Gastrocnemius medialis (tissue), 4 donors: ENCODE measurements around the gene CPEB1. TPM values are rescaled to one million over a fixed set of nuclear protein-coding genes. Genes with fewer than 3 reads are reported as not detected.

Experiments used
- ATAC-seq, 2 donors: fragments of 150-250 bp; one replicate each; pipeline ENCODE4 v1.9.1; 2016
- DNase-seq, 2 donors: peaks; one replicate each; pipeline ENCODE4 v3.0.0-alpha.2; 2019
- H3K27ac ChIP-seq, 4 donors: fragments of 200-600 bp; sonication (generic); 1 replicate in 1 of 4; 2 replicates in 3 of 4; pipeline ENCODE4 v1.5.1; 2016 to 2018; ENCODE audit warnings: mild to moderate bottlenecking in 2 of 4, moderate library complexity in 1 of 4
- H3K27me3 ChIP-seq, 3 donors: fragments of 200-600 bp; sonication (generic) in 2 of 3; 1 replicate in 1 of 3; 2 replicates in 2 of 3; pipeline versions ENCODE4 v1.5.1 to v1.6.0; 2016 to 2019; ENCODE audit warnings: mild to moderate bottlenecking in 1 of 3, moderate library complexity in 1 of 3
- H3K36me3 ChIP-seq, 2 donors: fragments of 200-600 bp; sonication (generic) in 1 of 2; one replicate each; pipeline ENCODE4 v1.5.1; 2017 to 2018
- H3K4me1 ChIP-seq, 2 donors: fragments of 200-600 bp; sonication (generic) in 1 of 2; one replicate each; pipeline ENCODE4 v1.5.1; 2016 to 2017; ENCODE audit warnings: mild to moderate bottlenecking in 2 of 2
- H3K4me3 ChIP-seq, 4 donors: fragments of 200-600 bp; sonication (generic) in 3 of 4; 1 replicate in 1 of 4; 2 replicates in 3 of 4; pipeline ENCODE4 v1.5.1; 2016 to 2019; ENCODE audit warnings: mild to moderate bottlenecking in 2 of 4
- H3K9me3 ChIP-seq, 3 donors: fragments of 200-600 bp; sonication (generic) in 2 of 3; 1 replicate in 1 of 3; 2 replicates in 2 of 3; pipeline ENCODE4 v1.5.1; 2016 to 2019
- CTCF ChIP-seq, 5 experiments: fragments of 450-650 bp in 3 of 5; fragments of 200-600 bp in 2 of 5; sonication (generic) in 2 of 5; IDR thresholded peaks in 4 of 5; conservative IDR thresholded peaks in 1 of 5; 1 replicate in 4 of 5; 2 replicates in 1 of 5; pipeline ENCODE4 v1.5.1; 2016 to 2019; ENCODE audit warnings: antibody characterized with exemption in 5 of 5, mild to moderate bottlenecking in 3 of 5, moderate library complexity in 3 of 5
- POLR2A ChIP-seq, 2 donors: fragments of 450-650 bp; IDR thresholded peaks; one replicate each; pipeline ENCODE4 v1.6.1; 2017; ENCODE audit warnings: antibody characterized with exemption in 2 of 2, mild to moderate bottlenecking in 2 of 2, moderate library complexity in 2 of 2
- in situ Hi-C, 4 donors: fragments of 200-750 bp; cut with MboI; loops; one replicate each; pipeline versions ENCODE4 v1.15.0 to v1.8.0; 2017; ENCODE audit warnings: low sequenced_read_pairs in 4 of 4
- intact Hi-C: fragments of 100-400 bp; cut with DNase I; formaldehyde crosslinking; loops from one replicate; pipeline ENCODE4 v1.15.1; 2023; ENCODE audit warnings: low total_unique reads
- total RNA-seq, 4 donors: library from RNA; depleted of rRNA; stranded (reverse); fragments of >200 nt; gene quantifications; one replicate each; pipeline versions ENCODE4 v1.1.0 to v1.2.3, GENCODE V29; 2016

Gene CPEB1
- total RNA-seq, 4 donors from 2014 or later = 0.69 to 3.9 (median 2.7) TPM

- no peak overlapping the region for H3K27ac ChIP-seq
- intact Hi-C loops (loop anchor here (10.0 kb wide), 1 partner anchor 482 kb away; the partner anchor contains the start of gene C15orf40), in situ Hi-C loops (loop anchor here (10.0 to 25.0 kb wide), 5 partner anchors 204 to 579 kb away; partner anchors contain the start of genes FSD2 (in 2 of the 4), WHAMM (in 2 of the 4), C15orf40 (in 1 of the 4) and TM6SF1 (in 1 of the 4))
- no peak for ATAC-seq
- no peak overlapping the region for H3K4me3 ChIP-seq
- no peak for TF ChIP-seq CTCF (IDR thresholded peaks at IDR 0.05 in 4 of 5, conservative IDR thresholded peaks at IDR 0.05 in 1 of 5)
- no peak for TF ChIP-seq POLR2A (IDR thresholded peaks at IDR 0.05)
- no peaks in the 10 kb centered on the region for H3K9me3 ChIP-seq
- no peaks in the 10 kb centered on the region for H3K4me1 ChIP-seq
- no peak for DNase-seq
- no peaks in the 10 kb centered on the region for H3K27me3 ChIP-seq
- peaks cover 0 to 36% of the 10 kb centered on the region in 2 donors for H3K36me3 ChIP-seq
Measured at GRCh38 chr15:82532991-82533481, 114.1 kb downstream of the CPEB1 start.

GRCh38 chr15:82532383-82532990 lies 114.7 kb downstream of the CPEB1 start:
- in situ Hi-C loops = loop anchor here (10.0 to 25.0 kb wide), 5 partner anchors 205 to 580 kb away; partner anchors contain the start of genes FSD2 (in 2 of the 4), WHAMM (in 2 of the 4), C15orf40 (in 1 of the 4) and TM6SF1 (in 1 of the 4)
- DNase-seq (no peak), ATAC-seq (no peak)
- no peak overlapping the region for H3K27ac ChIP-seq
- no peaks in the 10 kb centered on the region for H3K4me1 ChIP-seq
- H3K27me3 ChIP-seq = no peaks in the 10 kb centered on the region
- H3K4me3 ChIP-seq = no peak overlapping the region
- TF ChIP-seq POLR2A (IDR thresholded peaks at IDR 0.05) = no peak
- TF ChIP-seq CTCF (IDR thresholded peaks at IDR 0.05 in 4 of 5, conservative IDR thresholded peaks at IDR 0.05 in 1 of 5) = no peak
- intact Hi-C loops = loop anchor here (10.0 kb wide), 1 partner anchor 482 kb away; the partner anchor contains the start of gene C15orf40
- peaks cover 0 to 31% of the 10 kb centered on the region in 2 donors for H3K36me3 ChIP-seq
- H3K9me3 ChIP-seq = no peaks in the 10 kb centered on the region

- no peaks in the 10 kb centered on the region for H3K27me3 ChIP-seq
- in situ Hi-C loops (loop anchor here (10.0 to 25.0 kb wide), 5 partner anchors 206 to 581 kb away; partner anchors contain the start of genes FSD2 (in 2 of the 4), WHAMM (in 2 of the 4), C15orf40 (in 1 of the 4) and TM6SF1 (in 1 of the 4)), intact Hi-C loops (loop anchor here (10.0 kb wide), 1 partner anchor 483 kb away; the partner anchor contains the start of gene C15orf40)
- no peak for TF ChIP-seq POLR2A (IDR thresholded peaks at IDR 0.05)
- TF ChIP-seq CTCF (IDR thresholded peaks at IDR 0.05 in 4 of 5, conservative IDR thresholded peaks at IDR 0.05 in 1 of 5) = no peak
- H3K4me1 ChIP-seq = no peaks in the 10 kb centered on the region
- H3K9me3 ChIP-seq = no peaks in the 10 kb centered on the region
- H3K27ac ChIP-seq = no peak overlapping the region
- peaks cover 0 to 23% of the 10 kb centered on the region in 2 donors for H3K36me3 ChIP-seq
- no peak for DNase-seq
- no peak overlapping the region for H3K4me3 ChIP-seq
- ATAC-seq = no peak
Measured at GRCh38 chr15:82531496-82532382, 115.4 kb downstream of the CPEB1 start.

- Histone ChIP-seq H3K4me3 (peak overlapping the region in 3 of 4 donors; percentile 24 to 28 (median 24)), H3K27me3 (no peaks in the 10 kb centered on the region), H3K36me3 (peaks cover 0 to 14% of the 10 kb centered on the region in 2 donors), H3K4me1 (no peaks in the 10 kb centered on the region), H3K9me3 (no peaks in the 10 kb centered on the region), H3K27ac (no peak overlapping the region)
- in situ Hi-C loops (loop anchor here (10.0 to 25.0 kb wide), 5 partner anchors 207 to 582 kb away; partner anchors contain the start of genes FSD2 (in 2 of the 4), WHAMM (in 2 of the 4), C15orf40 (in 1 of the 4) and TM6SF1 (in 1 of the 4)), intact Hi-C loops (loop anchor here (10.0 kb wide), 1 partner anchor 484 kb away; the partner anchor contains the start of gene C15orf40)
- DNase-seq (peak in 1 of 2 donors; percentile 49), ATAC-seq (peak; percentile 56 to 89)
- TF ChIP-seq CTCF (IDR thresholded peaks at IDR 0.05 in 4 of 5, conservative IDR thresholded peaks at IDR 0.05 in 1 of 5) (peak; percentile 30 to 84 (median 72)), POLR2A (IDR thresholded peaks at IDR 0.05) (no peak)
Measured at GRCh38 chr15:82530606-82531379, 116.4 kb downstream of the CPEB1 start.
